Activated naive CD8-positive, alpha-beta T cell treated with anti-CD3 and anti-CD28 coated beads, Interleukin-2, amount 50 U/mL, for 16 hours (primary cell): Measurements from ENCODE around the gene BRSK2.

Experiments
- DNase-seq: peaks from one replicate; pipeline ENCODE4 v3.0.0-alpha.2; 2020; ENCODE audit warnings: low read depth, low spot score

BRSK2 gene

DNA sequence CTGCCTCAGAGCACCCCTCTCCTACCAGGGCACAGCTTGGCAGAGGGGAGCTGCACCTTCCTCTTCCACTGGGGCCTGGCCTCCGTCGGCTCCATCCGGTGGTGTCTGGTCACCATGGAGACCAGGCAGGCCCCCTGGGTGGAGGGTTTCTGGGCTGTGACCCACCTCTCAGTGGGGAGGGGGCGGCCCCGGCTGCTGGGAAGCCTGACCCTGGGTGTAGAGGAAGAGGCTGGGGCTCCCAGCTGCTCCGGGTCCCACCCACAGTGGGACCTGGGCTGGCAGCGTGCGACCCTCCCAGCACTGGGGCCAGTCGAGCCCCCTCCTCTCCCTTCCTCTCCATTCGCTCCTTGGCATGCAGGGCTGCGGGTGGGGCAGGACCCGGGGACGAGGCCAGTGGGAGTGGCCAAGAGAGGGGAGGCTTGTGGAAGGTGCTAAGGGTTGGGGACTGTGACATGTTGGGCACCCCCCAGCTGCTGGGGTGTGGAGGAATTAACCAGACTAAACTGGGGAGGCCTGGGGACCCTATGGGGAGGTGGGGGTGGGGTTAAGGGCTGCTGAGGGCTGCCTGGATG is 46.8 kb downstream of the BRSK2 start:
- DNase-seq = no peak

- DNase-seq = no peak
Measured at GRCh38 chr11:1437500-1437899, 47.8 kb downstream of the BRSK2 start.

- DNase-seq = no peak
Measured at GRCh38 chr11:1438261-1438966, 48.7 kb downstream of the BRSK2 start.

GRCh38 chr11:1438967-1439330 is 49.2 kb downstream of the BRSK2 start:
- no peak for DNase-seq

- DNase-seq = no peak
Measured at GRCh38 chr11:1439341-1439740, 49.6 kb downstream of the BRSK2 start.

DNA sequence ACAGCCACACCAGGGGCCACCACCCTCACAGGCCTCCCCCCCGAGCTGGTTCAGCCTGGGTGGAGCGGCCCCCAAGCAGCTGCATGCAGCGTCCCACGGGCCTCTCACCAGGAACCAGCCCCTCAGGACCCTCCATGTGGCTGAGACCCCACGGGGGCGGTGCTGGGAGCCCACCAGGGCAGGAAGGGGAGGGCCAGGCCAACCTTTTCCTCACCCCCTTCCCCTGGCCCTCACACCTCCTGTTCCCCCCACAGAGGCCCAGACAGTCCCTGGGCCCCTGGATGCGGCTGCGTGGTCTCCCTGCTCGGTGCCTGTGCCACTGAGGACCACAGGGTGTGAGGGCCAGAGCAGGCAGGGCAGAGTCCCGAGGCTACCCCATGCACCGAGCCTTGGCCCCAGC is 50.3 kb downstream of the BRSK2 start:
- DNase-seq = no peak

DNA sequence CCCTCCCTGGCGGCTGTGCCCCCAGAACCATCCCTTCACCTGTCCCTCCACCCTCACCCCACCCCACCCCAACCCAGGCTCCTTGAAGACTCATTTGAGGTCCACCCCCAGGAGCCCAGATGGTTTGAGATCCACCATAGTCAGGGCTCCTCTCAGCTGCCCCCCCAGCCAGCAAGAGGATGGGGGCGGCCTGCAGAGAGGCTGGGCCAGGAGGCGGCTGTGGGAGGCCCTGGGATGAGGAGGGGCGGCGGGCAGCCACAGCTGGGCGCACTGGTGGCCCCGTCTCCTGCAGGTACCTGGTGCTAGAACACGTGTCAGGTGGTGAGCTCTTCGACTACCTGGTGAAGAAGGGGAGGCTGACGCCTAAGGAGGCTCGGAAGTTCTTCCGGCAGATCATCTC is 50.8 kb downstream of the BRSK2 start:
- DNase-seq = no peak

DNA sequence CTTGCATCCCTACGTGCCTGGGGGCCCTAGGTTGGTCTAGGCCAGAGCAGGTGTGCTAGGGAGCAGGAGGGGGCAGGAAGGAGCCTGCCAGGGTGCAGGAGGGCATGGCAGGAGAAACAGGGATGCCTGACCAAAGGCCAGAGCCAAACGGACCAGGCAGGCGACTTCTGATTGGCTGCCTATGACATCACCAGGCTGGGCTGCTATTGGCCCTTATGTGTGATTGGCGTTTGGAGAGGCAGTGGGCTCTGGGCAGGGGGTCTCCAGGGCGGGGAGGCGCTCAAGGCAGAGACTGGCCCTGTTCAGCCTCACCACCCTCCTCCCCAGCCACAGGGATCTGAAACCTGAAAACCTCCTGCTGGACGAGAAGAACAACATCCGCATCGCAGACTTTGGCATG is 52.4 kb downstream of the BRSK2 start:
- no peak for DNase-seq

GRCh38 chr11:1442807-1443366 is 53.2 kb downstream of the BRSK2 start:
- no peak for DNase-seq

GRCh38 chr11:1443737-1444136 is 54.0 kb downstream of the BRSK2 start:
- no peak for DNase-seq

GRCh38 chr11:1444321-1444720 is 54.6 kb downstream of the BRSK2 start:
- no peak for DNase-seq

DNA sequence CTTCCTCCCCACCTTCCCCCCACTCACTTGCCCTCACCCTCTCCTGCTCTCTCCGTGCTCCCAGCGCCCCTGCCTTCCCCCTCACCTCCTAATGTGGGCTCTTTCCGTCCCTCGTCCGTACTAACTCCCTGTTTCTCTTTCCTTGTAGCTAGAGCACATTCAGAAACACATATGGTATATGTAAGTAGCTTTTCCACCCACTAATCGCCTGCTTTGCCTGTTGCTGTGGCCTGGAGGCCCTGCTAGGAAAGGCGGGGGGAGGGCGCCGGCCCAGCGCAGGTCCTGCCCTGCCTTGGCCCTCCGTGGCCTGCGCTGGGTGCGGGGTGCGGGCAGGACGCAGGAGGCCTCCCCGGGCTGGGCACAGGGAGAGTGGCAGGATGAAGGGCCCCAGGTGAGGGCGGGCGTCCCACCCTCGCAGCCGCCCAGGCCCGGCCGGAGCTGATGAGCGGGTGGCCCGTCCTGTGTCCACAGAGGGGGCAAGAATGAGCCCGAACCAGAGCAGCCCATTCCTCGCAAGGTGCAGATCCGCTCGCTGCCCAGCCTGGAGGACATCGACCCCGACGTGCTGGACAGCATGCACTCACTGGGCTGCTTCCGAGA is 55.2 kb downstream of the BRSK2 start:
- no peak for DNase-seq

DNA sequence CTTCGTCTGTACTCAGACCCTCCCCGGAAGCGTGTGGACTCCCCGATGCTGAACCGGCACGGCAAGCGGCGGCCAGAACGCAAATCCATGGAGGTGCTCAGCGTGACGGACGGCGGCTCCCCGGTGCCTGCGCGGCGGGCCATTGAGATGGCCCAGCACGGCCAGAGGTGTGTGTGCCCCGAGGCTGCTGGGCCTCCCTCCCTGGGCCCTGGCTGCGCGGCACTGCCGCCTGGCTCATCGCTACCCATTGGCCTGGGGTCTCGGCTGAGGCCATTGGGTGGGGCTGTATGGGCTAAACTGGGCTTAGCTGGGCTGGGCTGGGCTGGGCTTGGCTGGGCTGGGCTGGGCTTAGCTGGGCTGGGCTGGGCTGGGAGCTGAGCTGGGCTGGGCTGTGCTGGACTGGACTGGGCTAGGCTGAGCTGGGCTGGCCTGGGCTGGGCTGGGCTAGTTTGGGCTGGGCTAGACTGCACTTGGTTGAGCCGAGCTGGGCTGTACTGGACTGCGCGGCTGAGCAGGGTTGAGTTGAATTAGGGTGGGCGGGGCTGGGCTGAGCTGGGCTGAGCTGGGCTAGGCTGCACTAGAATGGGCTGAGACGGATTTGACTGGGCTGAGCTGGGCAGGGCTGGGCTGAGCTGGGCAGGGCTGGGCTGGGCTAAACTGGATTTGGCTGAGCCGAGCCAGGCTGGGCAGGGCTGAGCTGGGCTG is 56.2 kb downstream of the BRSK2 start:
- DNase-seq = no peak

- no peak for DNase-seq
Measured at GRCh38 chr11:1446623-1447022, 56.9 kb downstream of the BRSK2 start.

DNA sequence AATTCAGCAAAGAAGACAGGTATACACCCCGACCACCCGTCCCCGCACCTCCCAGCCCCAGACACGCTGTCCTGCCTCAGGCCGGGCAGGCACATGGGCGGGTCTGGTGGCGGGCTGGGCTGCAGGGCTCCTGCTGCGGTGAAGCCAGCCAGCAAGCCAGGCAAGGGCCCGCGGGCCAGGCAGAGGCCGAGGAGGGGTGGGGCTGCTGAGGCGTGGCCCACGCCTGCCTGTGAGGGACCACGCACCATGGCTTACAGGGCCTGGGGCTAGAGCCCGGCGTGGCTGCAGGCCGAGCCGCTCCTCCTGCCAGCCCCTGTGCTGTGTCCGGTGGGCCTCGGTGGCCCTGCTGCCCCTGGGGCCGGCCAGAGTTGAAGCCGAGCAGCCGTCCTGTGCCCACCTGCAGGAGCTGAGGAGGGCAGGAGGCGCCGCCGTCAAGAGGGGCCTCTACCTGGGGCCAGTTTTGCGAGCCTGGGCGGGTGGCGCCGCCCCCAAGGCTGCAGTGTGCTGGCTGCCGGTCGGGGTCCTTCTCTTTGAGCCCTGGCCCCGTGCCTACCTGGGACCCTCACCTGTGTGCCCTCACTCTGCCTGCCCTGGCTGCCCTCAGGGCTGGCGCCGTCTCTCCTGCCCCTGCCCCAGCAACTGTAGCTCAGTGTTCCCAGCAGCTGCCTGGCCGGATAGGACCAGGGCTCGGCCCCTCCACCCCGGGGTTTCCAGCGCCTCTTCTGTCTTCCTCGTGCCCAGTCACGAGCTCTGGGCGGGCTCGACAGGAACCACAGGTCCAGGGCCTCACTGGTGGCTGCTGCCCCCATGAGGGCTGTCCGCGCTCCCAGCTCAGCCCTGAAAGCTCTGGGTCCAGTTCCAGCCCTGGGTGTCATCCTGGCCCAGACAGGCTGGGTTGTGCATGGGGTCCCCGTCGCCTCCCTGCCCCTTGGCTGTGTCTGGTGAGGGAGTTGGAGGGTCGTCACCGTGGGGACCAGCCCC is 58.4 kb downstream of the BRSK2 start:
- no peak for DNase-seq

- no peak for DNase-seq
Measured at GRCh38 chr11:1448882-1449281, 59.1 kb downstream of the BRSK2 start.

GRCh38 chr11:1449490-1450243 is 59.9 kb downstream of the BRSK2 start:
- no peak for DNase-seq

- no peak for DNase-seq
Measured at GRCh38 chr11:1450344-1450875, 60.7 kb downstream of the BRSK2 start.

DNA sequence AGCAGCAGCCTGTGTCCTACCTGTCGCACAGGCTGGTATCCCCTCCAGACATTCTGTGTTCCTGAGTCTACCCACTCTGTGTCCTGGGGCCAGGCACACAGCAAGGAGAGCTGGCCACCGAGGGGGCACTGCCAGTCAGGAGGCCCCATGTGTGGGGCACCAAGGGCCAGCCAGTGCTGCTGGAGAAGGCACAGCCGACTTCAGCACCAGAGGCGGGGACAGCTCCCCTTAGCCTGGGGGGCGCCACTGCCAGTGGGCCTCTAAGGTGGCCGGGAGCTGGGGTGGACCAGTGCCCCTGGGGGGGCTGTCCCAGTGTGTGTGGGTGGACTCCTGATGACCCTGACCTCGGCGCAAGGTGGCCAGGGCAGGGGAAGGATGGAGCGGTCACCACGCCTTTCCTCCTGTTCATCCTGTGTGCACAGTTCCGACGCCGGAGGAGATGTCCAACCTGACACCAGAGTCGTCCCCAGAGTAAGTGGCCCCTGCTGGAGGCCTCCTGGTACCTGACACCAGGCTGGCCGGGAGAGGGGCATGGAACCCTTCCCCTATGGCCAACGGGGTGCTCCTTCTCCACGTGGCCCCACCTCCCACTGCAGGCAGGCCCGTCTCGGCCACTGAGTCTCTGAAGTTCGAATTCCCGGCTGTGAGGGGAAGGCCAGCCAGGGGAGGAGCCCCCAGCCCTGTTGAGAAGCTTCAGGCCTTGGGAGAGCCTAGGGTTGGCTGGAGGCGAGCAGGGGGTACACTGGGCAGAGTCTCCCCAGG is 61.4 kb downstream of the BRSK2 start:
- DNase-seq = no peak
